ENCODE data around the gene HDAC4. TPM values are rescaled to one million over a fixed set of nuclear protein-coding genes. Genes with fewer than 3 reads are reported as not detected.

HDAC4 gene
- total and polyA plus RNA-seq, 5 donors: 7.8 to 29.1 (median 22.5) TPM

GRCh38 chr2:239238381-239238780 lies 162.4 kb downstream of the HDAC4 start:
- WGBS: 95% methylated on average over 5 of the region's 5 CpGs
- Histone ChIP-seq H3K4me1 (ENCODE audit: control insufficient read depth, insufficient read depth, low read length) (peaks cover 15% of the 10 kb centered on the region), H3K4me3 (ENCODE audit: low read length) (no peak overlapping the region), H3K27me3 (ENCODE audit: control insufficient read depth, insufficient read depth) (no peaks in the 10 kb centered on the region), H3K27ac (ENCODE audit: low read length) (peak overlapping the region; percentile 94), H3K9me3 (ENCODE audit: control insufficient read depth, low read length) (no peaks in the 10 kb centered on the region)
- intact Hi-C loops (cut with DNase I): no loop called here
- no peak for ATAC-seq
- DNase-seq: peak in 1 of 3 donors; percentile 19

GRCh38 chr2:239236808-239237205 lies 164.0 kb downstream of the HDAC4 start:
- Histone ChIP-seq H3K4me1 (ENCODE audit: control insufficient read depth, insufficient read depth, low read length) (peaks cover 15% of the 10 kb centered on the region), H3K9me3 (ENCODE audit: control insufficient read depth, low read length) (no peaks in the 10 kb centered on the region), H3K27ac (ENCODE audit: low read length) (no peak overlapping the region), H3K4me3 (ENCODE audit: low read length) (no peak overlapping the region), H3K27me3 (ENCODE audit: control insufficient read depth, insufficient read depth) (no peaks in the 10 kb centered on the region)
- DNase-seq: peak in 1 of 3 donors; percentile 9
- no peak for ATAC-seq
- WGBS: 76% methylated on average over 9 of the region's 9 CpGs
- intact Hi-C loops (cut with DNase I): no loop called here

- WGBS: 93% methylated on average over 20 of the region's 20 CpGs
- Histone ChIP-seq H3K27me3 (ENCODE audit: control insufficient read depth, insufficient read depth) (no peaks in the 10 kb centered on the region), H3K4me3 (ENCODE audit: low read length) (no peak overlapping the region), H3K9me3 (ENCODE audit: control insufficient read depth, low read length) (no peaks in the 10 kb centered on the region), H3K4me1 (ENCODE audit: control insufficient read depth, insufficient read depth, low read length) (peaks cover 15% of the 10 kb centered on the region), H3K27ac (ENCODE audit: low read length) (no peak overlapping the region)
- DNase-seq: peak in 1 of 3 donors; percentile 40
- intact Hi-C loops (cut with DNase I): no loop called here
- ATAC-seq: no peak
These were observed 164.6 kb downstream of the HDAC4 start for GRCh38 chr2:239236043-239236807.

GRCh38 chr2:239235311-239235710 lies 165.5 kb downstream of the HDAC4 start:
- no peak for ATAC-seq
- intact Hi-C loops (cut with DNase I): no loop called here
- 92% methylated on average over 11 of the region's 11 CpGs for whole genome bisulfite sequencing
- Histone ChIP-seq H3K4me1 (ENCODE audit: control insufficient read depth, insufficient read depth, low read length) (peaks cover 9% of the 10 kb centered on the region), H3K9me3 (ENCODE audit: control insufficient read depth, low read length) (no peaks in the 10 kb centered on the region), H3K4me3 (ENCODE audit: low read length) (no peak overlapping the region), H3K27me3 (ENCODE audit: control insufficient read depth, insufficient read depth) (no peaks in the 10 kb centered on the region), H3K27ac (ENCODE audit: low read length) (no peak overlapping the region)
- peak in 1 of 3 donors; percentile 33 for DNase-seq

- DNase-seq: no peak
- Histone ChIP-seq H3K27ac (ENCODE audit: low read length) (no peak overlapping the region), H3K9me3 (ENCODE audit: control insufficient read depth, low read length) (no peaks in the 10 kb centered on the region), H3K4me3 (ENCODE audit: low read length) (no peak overlapping the region), H3K27me3 (ENCODE audit: control insufficient read depth, insufficient read depth) (no peaks in the 10 kb centered on the region), H3K4me1 (ENCODE audit: control insufficient read depth, insufficient read depth, low read length) (peaks cover 3% of the 10 kb centered on the region)
- intact Hi-C loops (cut with DNase I): no loop called here
- WGBS: 90% methylated on average over 22 of the region's 22 CpGs
- no peak for ATAC-seq
These were observed 166.3 kb downstream of the HDAC4 start for GRCh38 chr2:239234191-239235175.

GRCh38 chr2:239233576-239233975 lies 167.2 kb downstream of the HDAC4 start:
- ATAC-seq: no peak
- intact Hi-C loops (cut with DNase I): no loop called here
- Histone ChIP-seq H3K9me3 (ENCODE audit: control insufficient read depth, low read length) (no peaks in the 10 kb centered on the region), H3K4me3 (ENCODE audit: low read length) (no peak overlapping the region), H3K4me1 (ENCODE audit: control insufficient read depth, insufficient read depth, low read length) (no peaks in the 10 kb centered on the region), H3K27me3 (ENCODE audit: control insufficient read depth, insufficient read depth) (no peaks in the 10 kb centered on the region), H3K27ac (ENCODE audit: low read length) (no peak overlapping the region)
- 82% methylated on average over 6 of the region's 6 CpGs for WGBS
- no peak for DNase-seq

GRCh38 chr2:239232195-239232578 lies 168.6 kb downstream of the HDAC4 start:
- ATAC-seq (no peak), DNase-seq (no peak)
- H3K4me1 ChIP-seq (ENCODE audit: control insufficient read depth, insufficient read depth, low read length): peaks cover 5% of the 10 kb centered on the region
- intact Hi-C loops (cut with DNase I): no loop called here
- H3K27ac ChIP-seq (ENCODE audit: low read length): no peak overlapping the region
- WGBS: 97% methylated on average over 6 of the region's 6 CpGs
- no peak overlapping the region for H3K4me3 ChIP-seq (ENCODE audit: low read length)
- H3K27me3 ChIP-seq (ENCODE audit: control insufficient read depth, insufficient read depth): no peaks in the 10 kb centered on the region
- no peaks in the 10 kb centered on the region for H3K9me3 ChIP-seq (ENCODE audit: control insufficient read depth, low read length)

GRCh38 chr2:239231231-239232194 lies 169.3 kb downstream of the HDAC4 start:
- Histone ChIP-seq H3K4me3 (ENCODE audit: low read length) (no peak overlapping the region), H3K27ac (ENCODE audit: low read length) (no peak overlapping the region), H3K9me3 (ENCODE audit: control insufficient read depth, low read length) (no peaks in the 10 kb centered on the region), H3K27me3 (ENCODE audit: control insufficient read depth, insufficient read depth) (no peaks in the 10 kb centered on the region), H3K4me1 (ENCODE audit: control insufficient read depth, insufficient read depth, low read length) (peaks cover 7% of the 10 kb centered on the region)
- no peak for ATAC-seq
- intact Hi-C loops (cut with DNase I): no loop called here
- DNase-seq: peak in 1 of 3 donors; percentile 19
- 85% methylated on average over 46 of the region's 46 CpGs for WGBS

- peak in 2 of 3 donors; percentile 83 to 85 for DNase-seq
These were observed 170.3 kb downstream of the HDAC4 start for GRCh38 chr2:239230318-239231052.

More at GRCh38 chr2:239230318-239231052, 170.3 kb downstream of the HDAC4 start:
- WGBS: 60% methylated on average over 26 of the region's 26 CpGs
- no peak overlapping the region for H3K27ac ChIP-seq (ENCODE audit: low read length)
- no peaks in the 10 kb centered on the region for H3K27me3 ChIP-seq (ENCODE audit: control insufficient read depth, insufficient read depth)
- H3K4me1 ChIP-seq (ENCODE audit: control insufficient read depth, insufficient read depth, low read length): peaks cover 11% of the 10 kb centered on the region
- H3K9me3 ChIP-seq (ENCODE audit: control insufficient read depth, low read length): no peaks in the 10 kb centered on the region
- H3K4me3 ChIP-seq (ENCODE audit: low read length): no peak overlapping the region
- no peak for ATAC-seq
- intact Hi-C loops (cut with DNase I): no loop called here

Data from right cardiac atrium (tissue), 5 donors.